Right lobe of liver (tissue), 4 donors: ENCODE measurements around the gene NUBPL.

Experiments used
- CTCF ChIP-seq, 4 donors: fragments of 200-600 bp in 3 of 4; fragments of 450-650 bp in 1 of 4; IDR thresholded peaks; one replicate each; pipeline versions ENCODE4 v1.5.1 to v1.8.0; 2016 to 2022; ENCODE audit warnings: antibody characterized with exemption in 4 of 4, mild to moderate bottlenecking in 2 of 4
- POLR2A ChIP-seq: fragments of 450-650 bp; IDR thresholded peaks from one replicate; pipeline ENCODE4 v1.6.1; 2017; ENCODE audit warnings: antibody characterized with exemption, mild to moderate bottlenecking
- donor health status: DM: no; HTN: no; CAD: no.
- donor health status: DM: no; HTN: no; CAD: no.
- donor health status: DM: no; HTN: yes; CAD: no.

GRCh38 chr14:31854508-31855075 lies 293.4 kb downstream of the NUBPL start:
- TF ChIP-seq CTCF (IDR thresholded peaks at IDR 0.05) (no peak), POLR2A (no peak)
